Endodermal cell (in vitro differentiated cells): ENCODE data around the gene MT1H. TPM values are rescaled to one million over a fixed set of nuclear protein-coding genes. Genes with fewer than 3 reads are reported as not detected.

ENCODE experiments used
- DNase-seq: peaks from one replicate; pipeline ENCODE4 v3.0.0-alpha.2; 2017
- H3K27ac ChIP-seq: 2 replicates; pipeline ENCODE4 v1.5.1; 2013; ENCODE audit warnings: mild to moderate bottlenecking, low read depth, low read length, moderate library complexity
- H3K27me3 ChIP-seq: 2 replicates; pipeline ENCODE4 v1.6.1; 2013; ENCODE audit warnings: mild to moderate bottlenecking, low read length, moderate library complexity; ENCODE audit not compliant: insufficient read depth, control insufficient read depth, poor library complexity, severe bottlenecking
- H3K36me3 ChIP-seq: 2 replicates; pipeline ENCODE4 v1.7.0; 2013; ENCODE audit warnings: mild to moderate bottlenecking, low read length, moderate library complexity; ENCODE audit not compliant: control insufficient read depth, insufficient read depth
- H3K4me1 ChIP-seq: one replicate; pipeline ENCODE4 v1.7.0; 2013; ENCODE audit warnings: low read length; ENCODE audit not compliant: control insufficient read depth, insufficient read depth
- H3K4me3 ChIP-seq: 2 replicates; pipeline ENCODE4 v1.5.1; 2013; ENCODE audit warnings: mild to moderate bottlenecking, low read length, moderate library complexity
- H3K9ac ChIP-seq: 2 replicates; pipeline ENCODE4 v1.6.1; 2013; ENCODE audit warnings: mild to moderate bottlenecking, low read length, moderate library complexity; ENCODE audit not compliant: poor library complexity, severe bottlenecking; ENCODE audit errors: extremely low read depth
- H3K9me3 ChIP-seq: 2 replicates; pipeline ENCODE4 v1.6.1; 2013; ENCODE audit warnings: mild to moderate bottlenecking, low read length, moderate library complexity; ENCODE audit not compliant: control insufficient read depth
- H3K27ac Mint-ChIP-seq: 2 replicates; pipeline ENCODE4 v1.8.0; 2020; ENCODE audit warnings: mixed read lengths
- H3K27me3 Mint-ChIP-seq: 2 replicates; pipeline ENCODE4 v1.8.0; 2021; ENCODE audit warnings: mild to moderate bottlenecking, mixed read lengths; ENCODE audit not compliant: insufficient read depth
- H3K36me3 Mint-ChIP-seq: 2 replicates; pipeline ENCODE4 v1.8.0; 2020; ENCODE audit warnings: low read depth, mixed read lengths
- H3K4me1 Mint-ChIP-seq: 2 replicates; pipeline ENCODE4 v1.8.0; 2020; ENCODE audit warnings: mixed read lengths
- H3K4me3 Mint-ChIP-seq: 2 replicates; pipeline ENCODE4 v1.8.0; 2020; ENCODE audit warnings: mild to moderate bottlenecking, moderate library complexity, mixed read lengths
- H3K9me3 Mint-ChIP-seq: 2 replicates; pipeline ENCODE4 v1.8.0; 2020; ENCODE audit warnings: mild to moderate bottlenecking, mixed read lengths
- CTCF ChIP-seq: fragments of 200-600 bp; sonication (generic); conservative IDR thresholded peaks from 2 replicates; pipeline ENCODE4 v1.5.0; 2021; ENCODE audit warnings: antibody characterized with exemption, mild to moderate bottlenecking
- WGBS, 2 experiments: methylation state at CpG; one replicate each; pipeline versions ENCODE4 v1.1.5 to v1.1.7; 2013; ENCODE audit warnings: missing lambda C conversion rate in 2 of 2, mixed read lengths in 1 of 2; ENCODE audit not compliant: insufficient coverage in 1 of 2, insufficient read length in 1 of 2; 5-methylcytosine and 5-hydroxymethylcytosine counted together
- total RNA-seq, 2 donors: library from RNA; stranded (reverse); fragmentation: NEBNext Ultra II Directional in 1 of 2; extraction: Animal tissue kit (Norgen Biotek cat#: 25700) in 1 of 2; gene quantifications; 2 replicates in 1 of 2; 3 replicates in 1 of 2; pipeline ENCODE4 v1.2.1, GENCODE V29; 2021

MT1H gene
- total RNA-seq, 2 donors from 2014 or later = 1.6 TPM; not detected in 1

GRCh38 chr16:56626685-56627084 is 42.9 kb upstream of the MT1H start:
- Mint-ChIP-seq H3K36me3 (no peaks in the 10 kb centered on the region), H3K27me3 (peaks cover 88% of the 10 kb centered on the region), H3K27ac (no peak overlapping the region), H3K4me3 (no peak overlapping the region), H3K9me3 (no peaks in the 10 kb centered on the region), H3K4me1 (peaks cover 16% of the 10 kb centered on the region)
- Histone ChIP-seq H3K36me3 (no peaks in the 10 kb centered on the region), H3K9me3 (peaks cover 6% of the 10 kb centered on the region), H3K4me3 (no peak overlapping the region), H3K27me3 (peaks cover 73% of the 10 kb centered on the region), H3K4me1 (no peaks in the 10 kb centered on the region), H3K27ac (no peak overlapping the region), H3K9ac (no peak overlapping the region)
- 68 to 82% methylated on average over 4 to 7 of the region's 7 CpGs for whole genome bisulfite sequencing, 2 experiments
- no peak for TF ChIP-seq CTCF
- DNase-seq = no peak

- H3K9me3 Mint-ChIP-seq = no peaks in the 10 kb centered on the region
- TF ChIP-seq CTCF = no peak
- H3K27me3 ChIP-seq = peaks cover 93% of the 10 kb centered on the region
- no peaks in the 10 kb centered on the region for H3K9me3 ChIP-seq
- no peaks in the 10 kb centered on the region for H3K4me1 ChIP-seq
- no peaks in the 10 kb centered on the region for H3K36me3 ChIP-seq
- H3K36me3 Mint-ChIP-seq = no peaks in the 10 kb centered on the region
- no peak overlapping the region for H3K27ac Mint-ChIP-seq
- H3K9ac ChIP-seq = no peak overlapping the region
- H3K4me3 ChIP-seq = no peak overlapping the region
- no peak overlapping the region for H3K27ac ChIP-seq
- DNase-seq = no peak
- 78 to 79% methylated on average over 5 to 9 of the region's 9 CpGs for WGBS, 2 experiments
- H3K4me3 Mint-ChIP-seq = no peak overlapping the region
- peaks cover 16% of the 10 kb centered on the region for H3K4me1 Mint-ChIP-seq
- peaks cover 92% of the 10 kb centered on the region for H3K27me3 Mint-ChIP-seq
Measured at GRCh38 chr16:56628486-56629350, 40.9 kb upstream of the MT1H start.

- Mint-ChIP-seq H3K27me3 (peaks cover 94% of the 10 kb centered on the region), H3K27ac (no peak overlapping the region), H3K4me1 (peaks cover 16% of the 10 kb centered on the region), H3K4me3 (no peak overlapping the region), H3K9me3 (no peaks in the 10 kb centered on the region), H3K36me3 (no peaks in the 10 kb centered on the region)
- TF ChIP-seq CTCF = no peak
- Histone ChIP-seq H3K27ac (no peak overlapping the region), H3K36me3 (no peaks in the 10 kb centered on the region), H3K27me3 (peaks cover 96% of the 10 kb centered on the region), H3K4me3 (no peak overlapping the region), H3K9me3 (no peaks in the 10 kb centered on the region), H3K4me1 (no peaks in the 10 kb centered on the region), H3K9ac (no peak overlapping the region)
- WGBS, 2 experiments = 75 to 91% methylated on average over 1 to 3 of the region's 3 CpGs
- DNase-seq = no peak
Measured at GRCh38 chr16:56629531-56629930, 40.1 kb upstream of the MT1H start.
